ENCODE data around the gene EFCAB6. TPM values are rescaled to one million over a fixed set of nuclear protein-coding genes. Genes with fewer than 3 reads are reported as not detected.

The EFCAB6 gene
- total RNA-seq, 1 donor from 2014 or later = 1.2 TPM

- DNase-seq (ENCODE audit: missing footprints) = no peak
- no peak for ATAC-seq
- intact Hi-C loops (cut with DNase I) = no loop called here
Observed at GRCh38 chr22:43488937-43489336, 323.2 kb downstream of the EFCAB6 start.

DNA sequence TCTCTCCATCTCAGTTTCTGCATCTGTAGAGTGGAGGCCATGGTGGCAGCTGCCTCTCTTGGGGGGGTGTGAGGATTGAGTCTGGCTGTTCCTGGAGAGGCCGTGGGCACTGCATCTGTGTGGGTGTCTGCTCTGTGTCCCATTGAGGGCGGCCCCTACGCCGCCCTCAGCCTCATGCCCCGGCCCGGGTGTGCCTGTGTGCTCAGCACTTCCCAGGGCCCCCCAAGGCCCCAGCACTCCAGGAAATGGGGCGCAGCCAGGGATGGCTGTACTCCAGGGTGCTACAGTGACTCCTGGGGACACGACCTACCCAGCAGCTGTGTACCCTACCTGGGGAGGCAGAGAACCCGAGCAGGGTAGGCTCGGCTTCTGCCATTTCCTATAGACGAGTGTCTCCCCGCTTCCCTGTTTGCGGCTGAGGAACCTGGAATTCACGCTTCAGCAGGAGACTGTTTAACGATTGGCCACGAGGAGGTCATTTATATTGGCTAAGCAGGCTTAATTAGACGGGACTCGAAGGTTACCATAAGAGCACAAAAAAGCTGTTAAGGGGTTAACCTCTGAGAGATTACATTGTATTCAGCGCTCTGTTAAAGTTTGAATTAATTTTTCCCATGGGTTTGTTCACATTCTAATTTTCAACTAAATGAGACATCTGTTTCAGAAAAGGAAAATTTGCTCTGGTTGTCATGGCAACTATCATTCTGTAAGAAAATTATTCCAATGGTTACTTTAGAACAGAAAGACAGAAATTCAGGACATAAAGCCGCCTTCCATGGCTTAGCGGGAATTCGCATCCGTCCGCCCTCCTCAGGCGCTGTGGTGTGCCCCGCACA, 323.9 kb downstream of the EFCAB6 start:
- intact Hi-C loops (cut with DNase I) = no loop called here
- no peak for ATAC-seq
- no peak for DNase-seq (ENCODE audit: missing footprints)

DNA sequence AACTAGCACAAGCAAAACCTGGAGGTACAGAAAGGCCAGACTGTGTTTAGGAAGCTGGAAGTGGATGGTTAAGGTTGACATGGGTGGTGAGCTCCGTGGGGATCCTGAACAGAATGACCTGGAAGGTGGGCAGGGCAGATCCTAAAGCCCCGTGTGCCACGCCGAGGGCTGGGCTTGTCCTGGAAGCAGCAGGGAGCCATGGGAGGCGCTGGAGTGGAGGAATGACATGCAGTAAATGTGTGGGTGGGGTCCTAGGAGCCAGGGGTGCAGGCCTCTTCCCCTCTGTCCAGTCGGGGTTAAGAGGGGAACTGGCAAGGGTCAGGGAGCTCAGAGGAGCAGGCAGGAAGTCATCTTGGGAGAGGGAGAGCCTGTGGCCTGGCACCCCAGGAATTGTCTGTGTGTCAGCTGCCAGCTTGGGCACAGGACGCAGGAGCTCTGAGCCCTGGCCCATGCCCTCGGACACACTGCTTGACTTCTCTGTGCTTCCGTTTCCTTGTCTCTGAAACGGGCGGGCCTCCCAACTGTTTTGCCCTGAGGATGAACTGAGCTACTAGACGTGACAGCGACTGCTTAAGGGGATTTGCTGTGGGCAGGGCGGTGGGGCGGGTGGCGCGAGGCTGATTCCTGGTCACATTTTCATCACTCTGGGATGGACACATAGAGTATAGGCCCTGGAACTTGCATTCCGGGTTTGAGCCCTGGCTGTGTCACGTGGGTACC, 324.6 kb downstream of the EFCAB6 start:
- DNase-seq (ENCODE audit: missing footprints) (no peak), ATAC-seq (no peak)
- intact Hi-C loops (cut with DNase I) = no loop called here

DNA sequence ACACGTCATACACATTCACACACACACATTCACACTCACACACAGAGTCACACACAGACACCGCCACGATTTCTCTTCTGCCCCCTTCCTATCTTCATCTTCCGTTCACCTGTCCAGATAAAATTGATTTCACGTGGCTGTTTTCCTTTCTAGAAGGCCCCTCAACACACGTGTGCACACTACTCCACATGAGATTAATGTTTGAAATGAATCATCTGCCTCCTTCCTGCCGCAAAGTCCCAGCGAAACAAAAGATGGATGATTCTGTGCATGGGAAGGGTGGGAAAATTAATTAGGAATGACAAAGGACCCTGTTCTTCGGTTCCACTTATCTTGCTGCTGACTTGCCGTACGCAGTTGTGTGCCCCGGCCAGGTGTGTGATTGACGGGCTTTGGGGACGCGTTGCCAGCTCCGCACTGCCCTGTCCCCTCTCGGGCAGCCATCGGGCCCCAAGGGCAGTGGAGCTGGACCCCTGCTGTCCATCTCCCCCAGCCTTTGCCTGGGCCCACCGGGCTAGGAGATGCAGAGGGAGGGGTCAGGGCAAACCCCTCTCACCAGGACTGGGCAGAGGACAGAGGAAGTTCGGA, 326.5 kb downstream of the EFCAB6 start:
- intact Hi-C loops (cut with DNase I) = no loop called here
- no peak for ATAC-seq

GRCh38 chr22:43484227-43484626, 327.9 kb downstream of the EFCAB6 start:
- ATAC-seq = no peak
- intact Hi-C loops (cut with DNase I) = no loop called here
- no peak for DNase-seq (ENCODE audit: missing footprints)

More for the DNA sequence above, 326.5 kb downstream of the EFCAB6 start:
- DNase-seq (ENCODE audit: missing footprints) = no peak

DNA sequence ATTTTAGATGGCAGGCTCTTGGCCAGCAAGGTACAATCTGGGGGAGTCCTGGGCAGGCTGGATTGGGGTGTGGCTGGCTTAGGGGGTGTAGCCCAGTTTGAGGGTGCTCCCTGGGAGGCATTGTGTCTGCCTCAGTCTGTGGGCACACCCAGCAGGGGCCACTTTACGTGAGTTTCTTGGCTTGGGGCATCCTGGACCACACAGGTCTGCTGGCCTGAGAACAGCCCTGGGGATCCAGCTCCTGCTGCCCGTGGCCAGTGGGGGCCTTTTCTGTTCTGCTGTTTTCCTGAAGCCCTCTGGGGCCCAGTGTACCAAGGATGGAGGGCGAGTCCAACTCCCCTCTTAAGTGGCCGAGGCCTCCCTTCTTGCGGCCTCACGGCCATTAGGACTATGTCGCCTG, 328.4 kb downstream of the EFCAB6 start:
- DNase-seq (ENCODE audit: missing footprints) (no peak), ATAC-seq (no peak)
- intact Hi-C loops (cut with DNase I) = no loop called here

DNA sequence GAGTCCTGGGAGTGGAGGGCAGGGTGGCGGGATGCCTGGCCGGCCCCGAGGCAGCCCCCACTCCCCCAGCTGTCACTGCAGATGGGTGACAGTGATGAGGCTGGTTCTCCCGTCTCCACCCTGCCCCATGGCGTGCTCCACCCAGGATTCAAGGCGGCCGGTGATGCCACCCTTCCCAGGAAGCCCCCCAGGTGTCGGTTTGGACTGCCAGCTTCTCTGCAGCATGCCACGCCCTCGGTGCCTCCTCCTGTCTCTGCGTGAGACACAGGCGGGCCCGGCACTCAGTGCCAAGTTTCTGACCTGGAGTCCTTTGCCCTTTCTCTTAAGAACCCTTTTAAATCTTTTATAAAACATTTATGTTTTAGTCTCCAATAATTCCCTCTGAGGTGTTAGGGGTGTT, 328.8 kb downstream of the EFCAB6 start:
- DNase-seq (ENCODE audit: missing footprints) (no peak), ATAC-seq (no peak)
- intact Hi-C loops (cut with DNase I) = no loop called here

- ATAC-seq = no peak
- DNase-seq (ENCODE audit: missing footprints) = no peak
- intact Hi-C loops (cut with DNase I) = no loop called here
Observed at GRCh38 chr22:43482318-43482625, 329.8 kb downstream of the EFCAB6 start.

DNA sequence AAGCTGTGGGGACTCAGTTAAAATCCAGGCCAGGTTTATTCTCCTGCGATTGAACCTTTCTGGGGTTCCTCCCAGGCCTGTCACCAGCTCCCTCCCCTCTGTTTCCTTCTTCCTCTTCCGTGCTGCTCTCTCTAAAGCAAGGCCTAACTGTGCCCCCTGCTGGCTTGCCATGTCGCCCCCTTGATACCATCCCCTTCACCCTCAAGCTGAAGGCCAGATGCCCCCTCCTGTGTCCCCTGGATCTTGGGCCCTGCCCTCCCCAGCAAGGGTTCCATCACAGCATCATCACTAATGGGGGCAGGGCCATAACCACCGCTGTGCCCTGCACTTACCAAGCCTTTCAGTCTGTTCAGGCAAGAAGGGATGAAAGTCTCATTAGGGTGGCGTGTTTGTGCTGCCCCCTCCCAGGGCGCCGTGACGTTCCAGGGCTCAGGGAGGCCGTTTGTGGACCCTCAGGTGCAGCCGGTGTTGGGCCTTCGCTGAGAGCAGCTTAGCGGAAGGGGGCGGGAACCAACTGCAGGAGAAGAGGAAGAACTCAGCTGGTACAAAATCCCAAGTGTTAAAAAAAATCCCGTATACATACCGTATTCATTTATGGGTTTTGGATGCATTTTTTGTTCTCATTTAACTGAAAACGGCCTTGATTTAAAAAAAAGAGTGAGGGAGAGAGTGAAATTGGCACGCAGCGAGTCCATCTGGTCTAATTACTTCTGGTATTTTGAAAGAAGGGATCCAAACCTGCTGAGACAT, 330.4 kb downstream of the EFCAB6 start:
- intact Hi-C loops (cut with DNase I) = no loop called here
- DNase-seq (ENCODE audit: missing footprints) (no peak), ATAC-seq (no peak)

DNA sequence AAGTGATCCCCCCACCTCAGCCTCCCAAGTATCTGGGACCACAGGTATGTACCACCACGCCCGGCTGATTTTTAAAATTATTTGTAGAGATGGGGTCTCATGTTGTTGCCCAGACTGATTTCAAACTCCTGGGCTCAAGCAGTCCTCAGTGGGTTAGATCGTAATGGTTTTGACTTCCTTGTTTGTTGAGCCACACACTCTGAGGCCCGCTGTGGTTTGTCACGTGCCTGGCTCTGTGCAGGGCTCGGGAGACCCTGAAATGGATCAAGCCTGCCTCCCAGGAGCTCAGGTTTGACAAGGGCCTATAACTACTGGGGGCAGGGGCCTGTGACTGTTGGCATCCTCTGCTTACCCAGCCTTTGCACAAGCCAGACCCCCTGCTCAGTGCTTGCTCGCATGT, 332.1 kb downstream of the EFCAB6 start:
- intact Hi-C loops (cut with DNase I) = no loop called here
- no peak for DNase-seq (ENCODE audit: missing footprints)
- no peak for ATAC-seq

GRCh38 chr22:43479301-43479950, 332.7 kb downstream of the EFCAB6 start:
- intact Hi-C loops (cut with DNase I) = no loop called here
- ATAC-seq (no peak), DNase-seq (ENCODE audit: missing footprints) (no peak)

Other genes with a start within 250 kb of the EFCAB6 start
- gene SULT4A1, start 50.2 kb upstream of the EFCAB6 start, total RNA-seq = 0.14 TPM
- gene PNPLA5, start 79.7 kb upstream of the EFCAB6 start, total RNA-seq = not detected
- gene PNPLA3, start 111.5 kb upstream of the EFCAB6 start, total RNA-seq = 0.46 TPM
- 73.1 TPM for gene SAMM50, start 143.1 kb upstream of the EFCAB6 start, total RNA-seq
- gene PARVB, start 212.0 kb upstream of the EFCAB6 start, total RNA-seq = 197 TPM